Aorta (tissue), 5 donors: ENCODE results near the gene PROX2. TPM values are rescaled to one million over a fixed set of nuclear protein-coding genes. Genes with fewer than 3 reads are reported as not detected.

Experiments used
- ATAC-seq: fragments of 200-7000 bp; cut with Tn5 transposase; one replicate; pipeline ENCODE4 v1.9.1; 2022; ENCODE audit warnings: moderate library complexity; ENCODE audit not compliant: low FRiP score
- DNase-seq, 2 donors: peaks; one replicate each; pipeline ENCODE4 v3.0.0-alpha.2; 2020
- H3K27ac ChIP-seq, 2 donors: one replicate each; pipeline ENCODE4 v1.5.1; 2013; ENCODE audit warnings: low read length in 2 of 2, mild to moderate bottlenecking in 2 of 2, moderate library complexity in 2 of 2, control low read depth in 1 of 2, inconsistent platforms in 1 of 2, low read depth in 1 of 2
- H3K27me3 ChIP-seq, 2 donors: one replicate each; pipeline ENCODE4 v1.6.1; 2013; ENCODE audit warnings: control low read depth in 1 of 2, low read length in 1 of 2, mild to moderate bottlenecking in 1 of 2, moderate library complexity in 1 of 2; ENCODE audit not compliant: insufficient read depth in 2 of 2, control insufficient read depth in 1 of 2
- H3K36me3 ChIP-seq, 2 donors: one replicate each; pipeline ENCODE4 v1.6.1; 2013; ENCODE audit warnings: control low read depth in 1 of 2, low read length in 1 of 2, mild to moderate bottlenecking in 1 of 2; ENCODE audit not compliant: insufficient read depth in 2 of 2, control insufficient read depth in 1 of 2
- H3K4me1 ChIP-seq, 2 donors: one replicate each; pipeline ENCODE4 v1.6.1; 2013; ENCODE audit warnings: low read length in 2 of 2, control low read depth in 1 of 2, mild to moderate bottlenecking in 1 of 2, moderate library complexity in 1 of 2; ENCODE audit not compliant: insufficient read depth in 2 of 2, control insufficient read depth in 1 of 2
- H3K4me3 ChIP-seq, 2 donors: one replicate each; pipeline ENCODE4 v1.5.1; 2013; ENCODE audit warnings: low read length in 2 of 2, control low read depth in 1 of 2, mild to moderate bottlenecking in 1 of 2
- H3K9me3 ChIP-seq: one replicate; pipeline ENCODE4 v1.6.1; 2013; ENCODE audit warnings: mild to moderate bottlenecking, low read length; ENCODE audit not compliant: control insufficient read depth
- WGBS, 2 donors: extraction: QIAGEN DNeasy Blood & Tissue Kit; methylation state at CpG; one replicate each; pipeline ENCODE4 v1.1.7; 2013; 5-methylcytosine and 5-hydroxymethylcytosine counted together
- intact Hi-C, 2 donors: fragments of 100-400 bp; cut with DNase I; formaldehyde crosslinking; loops; one replicate each; pipeline versions ENCODE4 v1.14.2 to v1.15.0; 2022
- polyA plus RNA-seq, 2 donors: library from polyadenylated mRNA; stranded (reverse); fragments of 200-250 nt; gene quantifications; one replicate each; pipeline ENCODE4 v1.2.3, GENCODE V29; 2013
- total RNA-seq, 2 donors: library from RNA; stranded (reverse); fragmentation: NEBNext Ultra II Directional; extraction: Animal tissue kit (Norgen Biotek cat#: 25700); gene quantifications; one replicate each; pipeline ENCODE4 v1.2.1, GENCODE V29; 2021
- donor health status: healthy with polysubstance abuse.
- donor health status: Bipolar disorder and iron deficiency.
- donor health status: DM: no; HTN: no; CAD: no.
- donor health status: DM: no; HTN: no; CAD: no.
- donor health status: DM: yes; HTN: yes; CAD: no.

Gene PROX2
- total and polyA plus RNA-seq, 4 donors: not detected

GRCh38 chr14:74875204-74875603 is 741 bp downstream of the PROX2 start:
- WGBS, 2 donors: 89 to 95% methylated on average over 5 of the region's 5 CpGs
- Histone ChIP-seq H3K4me1 (no peaks in the 10 kb centered on the region), H3K4me3 (no peak overlapping the region), H3K27me3 (no peaks in the 10 kb centered on the region), H3K9me3 (no peaks in the 10 kb centered on the region), H3K36me3 (no peaks in the 10 kb centered on the region), H3K27ac (no peak overlapping the region)
- intact Hi-C loops: no loop called here
- ATAC-seq (no peak), DNase-seq (no peak)

- Histone ChIP-seq H3K27ac (no peak overlapping the region), H3K4me3 (no peak overlapping the region), H3K27me3 (no peaks in the 10 kb centered on the region), H3K36me3 (no peaks in the 10 kb centered on the region), H3K9me3 (no peaks in the 10 kb centered on the region), H3K4me1 (peaks cover 0 to 4% of the 10 kb centered on the region in 2 donors)
- intact Hi-C loops: no loop called here
- DNase-seq (no peak), ATAC-seq (no peak)
- 91 to 95% methylated on average over 4 of the region's 4 CpGs for WGBS, 2 donors
Observed at GRCh38 chr14:74871819-74872218, 4.1 kb downstream of the PROX2 start.

- 91 to 93% methylated on average over 8 of the region's 8 CpGs for WGBS, 2 donors
- DNase-seq: no peak
- no peaks in the 10 kb centered on the region for H3K27me3 ChIP-seq
- H3K4me1 ChIP-seq: peaks cover 0 to 4% of the 10 kb centered on the region in 2 donors
- intact Hi-C loops: no loop called here
- ATAC-seq: no peak
- H3K36me3 ChIP-seq: no peaks in the 10 kb centered on the region
- no peaks in the 10 kb centered on the region for H3K9me3 ChIP-seq
- no peak overlapping the region for H3K4me3 ChIP-seq
- H3K27ac ChIP-seq: no peak overlapping the region
Observed at GRCh38 chr14:74868739-74869138, 7.2 kb downstream of the PROX2 start.

GRCh38 chr14:74867673-74868072 is 8.3 kb downstream of the PROX2 start:
- Histone ChIP-seq H3K27ac (no peak overlapping the region), H3K36me3 (no peaks in the 10 kb centered on the region), H3K9me3 (no peaks in the 10 kb centered on the region), H3K27me3 (no peaks in the 10 kb centered on the region), H3K4me3 (no peak overlapping the region), H3K4me1 (peaks cover 0 to 4% of the 10 kb centered on the region in 2 donors)
- ATAC-seq (peak; percentile 44), DNase-seq (peak in 1 of 2 donors; percentile 70)
- intact Hi-C loops: no loop called here
- WGBS, 2 donors: 19% methylated on average over 5 of the region's 5 CpGs

- H3K4me1 ChIP-seq: peaks cover 0 to 4% of the 10 kb centered on the region in 2 donors
- no peaks in the 10 kb centered on the region for H3K27me3 ChIP-seq
- H3K27ac ChIP-seq: no peak overlapping the region
- H3K36me3 ChIP-seq: no peaks in the 10 kb centered on the region
- DNase-seq (no peak), ATAC-seq (no peak)
- intact Hi-C loops: no loop called here
- H3K4me3 ChIP-seq: no peak overlapping the region
- WGBS, 2 donors: 94% methylated on average over 3 of the region's 3 CpGs
- H3K9me3 ChIP-seq: no peaks in the 10 kb centered on the region
Observed at GRCh38 chr14:74866708-74867389, 9.1 kb downstream of the PROX2 start.

GRCh38 chr14:74865156-74865555 is 10.8 kb downstream of the PROX2 start:
- Histone ChIP-seq H3K4me1 (peaks cover 0 to 4% of the 10 kb centered on the region in 2 donors), H3K4me3 (no peak overlapping the region), H3K27ac (no peak overlapping the region), H3K9me3 (no peaks in the 10 kb centered on the region), H3K36me3 (no peaks in the 10 kb centered on the region), H3K27me3 (no peaks in the 10 kb centered on the region)
- intact Hi-C loops: no loop called here
- WGBS, 2 donors: 93 to 94% methylated on average over 5 of the region's 5 CpGs
- DNase-seq (no peak), ATAC-seq (no peak)

DNA sequence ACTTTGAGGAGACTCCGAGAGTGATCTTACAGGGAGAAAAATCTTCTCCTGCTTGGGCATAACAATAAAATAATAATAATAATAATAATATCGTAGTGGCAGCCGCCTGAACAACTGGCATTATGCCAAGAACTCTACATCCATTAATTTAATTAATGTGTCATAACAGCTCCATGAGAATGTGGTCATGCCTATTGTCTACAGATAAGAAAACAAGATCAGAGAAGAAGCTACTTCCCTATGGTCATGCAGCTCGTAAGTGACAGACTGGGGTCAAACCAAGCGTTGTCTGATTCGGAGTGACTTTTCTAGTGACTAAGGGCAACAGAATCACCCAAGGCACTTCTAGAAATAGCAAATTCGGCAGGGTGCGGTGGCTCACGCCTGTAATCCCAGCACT is 11.7 kb downstream of the PROX2 start:
- DNase-seq (no peak), ATAC-seq (no peak)
- WGBS, 2 donors: 86 to 87% methylated on average over 9 of the region's 9 CpGs
- H3K9me3 ChIP-seq: no peaks in the 10 kb centered on the region
- no peak overlapping the region for H3K4me3 ChIP-seq
- no peak overlapping the region for H3K27ac ChIP-seq
- H3K4me1 ChIP-seq: peaks cover 0 to 4% of the 10 kb centered on the region in 2 donors
- H3K36me3 ChIP-seq: no peaks in the 10 kb centered on the region
- no peaks in the 10 kb centered on the region for H3K27me3 ChIP-seq
- intact Hi-C loops: no loop called here

- H3K4me1 ChIP-seq: peaks cover 0 to 4% of the 10 kb centered on the region in 2 donors
- intact Hi-C loops: no loop called here
- no peaks in the 10 kb centered on the region for H3K27me3 ChIP-seq
- H3K4me3 ChIP-seq: no peak overlapping the region
- ATAC-seq (peak; percentile 34), DNase-seq (peak in 1 of 2 donors; percentile 67)
- H3K27ac ChIP-seq: no peak overlapping the region
- H3K36me3 ChIP-seq: no peaks in the 10 kb centered on the region
- WGBS, 2 donors: 87 to 94% methylated on average over 9 of the region's 9 CpGs
- H3K9me3 ChIP-seq: no peaks in the 10 kb centered on the region
Observed at GRCh38 chr14:74863274-74863673, 12.7 kb downstream of the PROX2 start.

GRCh38 chr14:74861734-74862090 is 14.2 kb downstream of the PROX2 start:
- no peaks in the 10 kb centered on the region for H3K36me3 ChIP-seq
- H3K9me3 ChIP-seq: no peaks in the 10 kb centered on the region
- intact Hi-C loops: loop anchor here (2.0 kb wide), 2 partner anchors 43 to 227 kb away; no protein-coding TSS in a partner anchor
- no peaks in the 10 kb centered on the region for H3K27me3 ChIP-seq
- no peak for ATAC-seq
- H3K4me3 ChIP-seq: no peak overlapping the region
- no peaks in the 10 kb centered on the region for H3K4me1 ChIP-seq
- no peak for DNase-seq
- 73 to 76% methylated on average over 3 of the region's 3 CpGs for WGBS, 2 donors
- H3K27ac ChIP-seq: no peak overlapping the region
